Hepatocyte (in vitro differentiated cells): ENCODE measurements around the gene SGMS1. TPM values are rescaled to one million over a fixed set of nuclear protein-coding genes. Genes with fewer than 3 reads are reported as not detected.

ENCODE experiments used
- DNase-seq: peaks from one replicate; pipeline ENCODE4 v3.0.0-alpha.2; 2016; ENCODE audit warnings: low spot score
- H2AFZ ChIP-seq: fragments of 200-600 bp; sonication (generic); 2 replicates; pipeline ENCODE4 v1.6.0; 2016; ENCODE audit warnings: antibody characterized with exemption, mild to moderate bottlenecking
- H3K27ac ChIP-seq: fragments of 200-600 bp; sonication (generic); 2 replicates; pipeline ENCODE4 v1.5.1; 2016; ENCODE audit warnings: mild to moderate bottlenecking
- H3K27me3 ChIP-seq: fragments of 200-600 bp; sonication (generic); 2 replicates; pipeline ENCODE4 v1.6.1; 2016
- H3K36me3 ChIP-seq: fragments of 200-600 bp; sonication (generic); replicated peaks from 2 replicates; pipeline ENCODE4 v1.5.1; 2016; ENCODE audit warnings: low read depth; ENCODE audit not compliant: insufficient read depth
- H3K4me1 ChIP-seq: fragments of 200-600 bp; sonication (generic); 2 replicates; pipeline ENCODE4 v1.5.1; 2016; ENCODE audit warnings: mild to moderate bottlenecking, moderate library complexity; ENCODE audit not compliant: insufficient read depth
- H3K4me2 ChIP-seq: fragments of 200-600 bp; sonication (generic); 2 replicates; pipeline ENCODE4 v1.6.0; 2016
- H3K4me3 ChIP-seq: fragments of 200-600 bp; sonication (generic); 2 replicates; pipeline ENCODE4 v1.5.1; 2016; ENCODE audit warnings: mild to moderate bottlenecking
- H3K79me2 ChIP-seq: fragments of 200-600 bp; sonication (generic); 2 replicates; pipeline ENCODE4 v1.6.0; 2017; ENCODE audit warnings: mild to moderate bottlenecking
- H3K9me2 ChIP-seq: fragments of 200-600 bp; sonication (generic); replicated peaks from 2 replicates; pipeline ENCODE4 v1.6.0; 2017; ENCODE audit warnings: mild to moderate bottlenecking; ENCODE audit not compliant: insufficient read depth
- H3K9me3 ChIP-seq: fragments of 200-600 bp; sonication (generic); 2 replicates; pipeline ENCODE4 v1.5.1; 2016; ENCODE audit warnings: low read depth, mild to moderate bottlenecking
- H4K20me1 ChIP-seq: fragments of 200-600 bp; sonication (generic); 2 replicates; pipeline ENCODE4 v1.6.0; 2016; ENCODE audit warnings: mild to moderate bottlenecking; ENCODE audit not compliant: insufficient read depth, poor library complexity, severe bottlenecking
- CTCF ChIP-seq: fragments of 200-600 bp; sonication (generic); IDR thresholded peaks from 2 replicates; pipeline ENCODE4 v1.5.1; 2016; ENCODE audit warnings: antibody characterized with exemption, mild to moderate bottlenecking; ENCODE audit not compliant: poor library complexity
- EZH2 ChIP-seq: fragments of 200-600 bp; sonication (generic); IDR thresholded peaks from 2 replicates; pipeline ENCODE4 v1.6.1; 2016; ENCODE audit warnings: antibody characterized with exemption, mild to moderate bottlenecking, borderline replicate concordance
- EZH2phosphoT487 ChIP-seq: fragments of 200-600 bp; sonication (generic); IDR thresholded peaks from one replicate; pipeline ENCODE4 v1.6.1; 2018; ENCODE audit warnings: antibody characterized with exemption, mild to moderate bottlenecking, low read depth, moderate library complexity; ENCODE audit not compliant: unreplicated experiment, severe bottlenecking
- WGBS: methylation state at CpG from one replicate; pipeline ENCODE4 v1.1.6; 2016; ENCODE audit warnings: low lambda C conversion rate; ENCODE audit errors: missing lambda C conversion rate; 5-methylcytosine and 5-hydroxymethylcytosine counted together
- polyA plus RNA-seq: library from polyadenylated mRNA; unstranded; fragments of >200 nt; fragmentation: Nextera tagmentation; extraction: Ambion mirVana; gene quantifications from 2 replicates; pipeline ENCODE4 v1.2.1, GENCODE V29; 2016
- total RNA-seq: library from RNA; depleted of rRNA; stranded (reverse); fragments of >200 nt; gene quantifications from 2 replicates; pipeline ENCODE4 v1.2.3, GENCODE V29; 2014

Gene SGMS1
- total and polyA plus RNA-seq, 2 experiments from 2014 or later, result 28.1 to 87.8 TPM

DNA sequence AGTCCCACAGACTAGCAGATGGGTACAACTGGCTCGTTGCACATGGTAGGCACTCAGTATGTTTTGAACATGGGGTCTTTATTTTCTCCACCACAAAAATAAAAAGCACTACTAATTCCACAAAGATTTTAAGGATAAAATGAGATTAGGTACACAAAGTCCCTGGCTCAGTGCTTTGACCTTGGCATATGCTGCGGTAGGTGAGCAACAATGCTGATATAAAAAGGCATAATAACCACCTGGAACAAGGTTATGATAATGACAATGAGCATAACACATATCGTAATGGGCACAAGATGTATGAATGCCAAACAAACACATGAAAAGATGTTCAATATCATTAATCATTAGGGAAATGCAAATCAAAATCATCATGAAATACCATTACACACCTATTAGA is 26.9 kb downstream of the SGMS1 start:
- H3K9me3 ChIP-seq, result no peaks in the 10 kb centered on the region
- H3K9me2 ChIP-seq, result no peaks in the 10 kb centered on the region
- no peak overlapping the region for H3K4me3 ChIP-seq
- no peak overlapping the region for H2AFZ ChIP-seq
- no peak overlapping the region for H3K4me2 ChIP-seq
- no peak for DNase-seq
- H3K27ac ChIP-seq, result no peak overlapping the region
- H4K20me1 ChIP-seq, result no peaks in the 10 kb centered on the region
- peaks cover 12% of the 10 kb centered on the region for H3K4me1 ChIP-seq
- no peaks in the 10 kb centered on the region for H3K27me3 ChIP-seq
- H3K36me3 ChIP-seq, result no peaks in the 10 kb centered on the region
- TF ChIP-seq CTCF, result no peak
- no peak for TF ChIP-seq EZH2
- no peak for TF ChIP-seq EZH2phosphoT487
- WGBS, result 90% methylated on average over 3 of the region's 3 CpGs
- H3K79me2 ChIP-seq, result peaks cover 88% of the 10 kb centered on the region

DNA sequence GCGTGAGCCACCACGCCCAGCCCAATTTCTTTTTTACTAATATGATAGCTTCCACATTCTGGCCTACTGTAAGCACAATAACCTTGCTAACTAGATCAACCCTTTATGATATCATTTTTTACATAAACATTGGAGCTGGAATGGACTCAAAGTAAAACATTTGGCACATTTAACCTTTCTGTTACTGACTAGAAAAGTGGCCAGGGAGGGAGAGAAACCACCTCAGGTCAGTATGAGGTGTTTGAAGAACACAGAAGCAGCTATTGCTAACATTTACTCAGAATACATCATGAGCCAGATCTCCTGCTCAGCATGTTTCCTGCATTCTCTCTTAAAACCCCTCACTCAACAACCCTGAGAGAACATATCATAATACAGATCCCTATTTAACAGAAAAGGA is 27.3 kb downstream of the SGMS1 start:
- peaks cover 8% of the 10 kb centered on the region for H3K4me1 ChIP-seq
- peaks cover 88% of the 10 kb centered on the region for H3K79me2 ChIP-seq
- H3K36me3 ChIP-seq, result no peaks in the 10 kb centered on the region
- H3K4me3 ChIP-seq, result no peak overlapping the region
- H2AFZ ChIP-seq, result no peak overlapping the region
- DNase-seq, result no peak
- H3K9me3 ChIP-seq, result no peaks in the 10 kb centered on the region
- H3K9me2 ChIP-seq, result no peaks in the 10 kb centered on the region
- H3K27ac ChIP-seq, result no peak overlapping the region
- 94% methylated on average over 2 of the region's 2 CpGs for WGBS
- no peak overlapping the region for H3K4me2 ChIP-seq
- H4K20me1 ChIP-seq, result no peaks in the 10 kb centered on the region
- no peaks in the 10 kb centered on the region for H3K27me3 ChIP-seq
- TF ChIP-seq EZH2 (no peak), CTCF (no peak), EZH2phosphoT487 (no peak)

- WGBS, result 97% methylated on average over 3 of the region's 3 CpGs
- Histone ChIP-seq H3K4me3 (no peak overlapping the region), H3K9me2 (no peaks in the 10 kb centered on the region), H3K79me2 (peaks cover 88% of the 10 kb centered on the region), H3K4me1 (peaks cover 7% of the 10 kb centered on the region), H3K36me3 (no peaks in the 10 kb centered on the region), H2AFZ (no peak overlapping the region), H3K27me3 (no peaks in the 10 kb centered on the region), H3K4me2 (no peak overlapping the region), H3K9me3 (no peaks in the 10 kb centered on the region), H4K20me1 (no peaks in the 10 kb centered on the region), H3K27ac (no peak overlapping the region)
- DNase-seq, result no peak
- TF ChIP-seq CTCF (no peak), EZH2phosphoT487 (no peak), EZH2 (no peak)
These were observed 28.0 kb downstream of the SGMS1 start for GRCh38 chr10:50595785-50596184.
